ENCODE results near the gene C6orf136. TPM values are rescaled to one million over a fixed set of nuclear protein-coding genes. Genes with fewer than 3 reads are reported as not detected.
"Not testable (repeated sequence)": the region's sequence is repeated elsewhere in the genome, so short reads cannot be mapped to it uniquely, and the experiment has no call there.

C6orf136 gene
- 32.3 TPM for polyA plus RNA-seq (2012; ENCODE audit: insufficient read depth, insufficient read length)

- peak within 1 kb of the TSS; percentile 87 for H3K4me3 ChIP-seq (ENCODE audit: low read length)
- DNase-seq (ENCODE audit: low read depth, low spot score): peak; percentile 92
Observed at GRCh38 chr6:30646450-30647241, at the start of gene C6orf136. Gene C6orf136 (plus strand): TSS chr6:30647133. CDS start chr6:30647232, 99 bp downstream.

GRCh38 chr6:30597315-30598144 is 49.4 kb upstream of the C6orf136 start:
- H3K4me3 ChIP-seq (ENCODE audit: low read length): not testable (repeated sequence)
- DNase-seq (ENCODE audit: low read depth, low spot score): peak; percentile 73

GRCh38 chr6:30598912-30599624 is 47.9 kb upstream of the C6orf136 start:
- no peak overlapping the region for H3K4me3 ChIP-seq (ENCODE audit: low read length)
- no peak for DNase-seq (ENCODE audit: low read depth, low spot score)

- no peak overlapping the region for H3K4me3 ChIP-seq (ENCODE audit: low read length)
- no peak for DNase-seq (ENCODE audit: low read depth, low spot score)
Observed at GRCh38 chr6:30599625-30600324, 47.2 kb upstream of the C6orf136 start.

GRCh38 chr6:30600451-30600961 is 46.4 kb upstream of the C6orf136 start:
- DNase-seq (ENCODE audit: low read depth, low spot score): no peak
- H3K4me3 ChIP-seq (ENCODE audit: low read length): no peak overlapping the region

GRCh38 chr6:30601436-30601814 is 45.5 kb upstream of the C6orf136 start:
- H3K4me3 ChIP-seq (ENCODE audit: low read length): peak overlapping the region; percentile 28
- peak; percentile 93 for DNase-seq (ENCODE audit: low read depth, low spot score)

GRCh38 chr6:30601815-30602641 is 44.9 kb upstream of the C6orf136 start:
- no peak for DNase-seq (ENCODE audit: low read depth, low spot score)
- H3K4me3 ChIP-seq (ENCODE audit: low read length): peak overlapping the region; percentile 28

- DNase-seq (ENCODE audit: low read depth, low spot score): no peak
- H3K4me3 ChIP-seq (ENCODE audit: low read length): no peak overlapping the region
Observed at GRCh38 chr6:30603961-30604360, 43.0 kb upstream of the C6orf136 start.

- DNase-seq (ENCODE audit: low read depth, low spot score): no peak
Observed at GRCh38 chr6:30610065-30610464, 36.9 kb upstream of the C6orf136 start.

GRCh38 chr6:30611150-30611855 is 35.6 kb upstream of the C6orf136 start:
- DNase-seq (ENCODE audit: low read depth, low spot score): no peak

More at GRCh38 chr6:30610065-30610464, 36.9 kb upstream of the C6orf136 start:
- H3K4me3 ChIP-seq (ENCODE audit: low read length): no peak overlapping the region

GRCh38 chr6:30611856-30612194 is 35.1 kb upstream of the C6orf136 start:
- DNase-seq (ENCODE audit: low read depth, low spot score): no peak
- no peak overlapping the region for H3K4me3 ChIP-seq (ENCODE audit: low read length)

More at GRCh38 chr6:30611150-30611855, 35.6 kb upstream of the C6orf136 start:
- H3K4me3 ChIP-seq (ENCODE audit: low read length): no peak overlapping the region

- no peak overlapping the region for H3K4me3 ChIP-seq (ENCODE audit: low read length)
- no peak for DNase-seq (ENCODE audit: low read depth, low spot score)
Observed at GRCh38 chr6:30612213-30612612, 34.7 kb upstream of the C6orf136 start.

- DNase-seq (ENCODE audit: low read depth, low spot score): no peak
- H3K4me3 ChIP-seq (ENCODE audit: low read length): no peak overlapping the region
Observed at GRCh38 chr6:30612687-30613248, 34.2 kb upstream of the C6orf136 start.

- DNase-seq (ENCODE audit: low read depth, low spot score): no peak
- H3K4me3 ChIP-seq (ENCODE audit: low read length): no peak overlapping the region
Observed at GRCh38 chr6:30613251-30614043, 33.5 kb upstream of the C6orf136 start.

GRCh38 chr6:30614044-30614842 is 32.7 kb upstream of the C6orf136 start:
- DNase-seq (ENCODE audit: low read depth, low spot score): no peak
- H3K4me3 ChIP-seq (ENCODE audit: low read length): peak overlapping the region; percentile 96

- peak overlapping the region; percentile 96 for H3K4me3 ChIP-seq (ENCODE audit: low read length)
- peak; percentile 98 for DNase-seq (ENCODE audit: low read depth, low spot score)
Observed at GRCh38 chr6:30614843-30615218, 32.1 kb upstream of the C6orf136 start.

Data from Jurkat, Clone E6-1 (cell line).